IMR-90 (cell line): ENCODE measurements around the gene IL6. TPM values are rescaled to one million over a fixed set of nuclear protein-coding genes. Genes with fewer than 3 reads are reported as not detected.
"Not testable (repeated sequence)": the region's sequence is repeated elsewhere in the genome, so short reads cannot be mapped to it uniquely, and the experiment has no call there.

ENCODE experiments used
- ATAC-seq: fragments of 200-7000 bp; cut with Tn5 transposase; 2 replicates; pipeline ENCODE4 v1.9.1; 2020; ENCODE audit warnings: low read depth, mild to moderate bottlenecking, moderate library complexity
- BruUV-seq: library from RNA; stranded (reverse); fragments of 400-500 nt; replicated peaks from 2 replicates; lab custom pipeline; 2021; lab: Mats Ljungman, UMichigan
- CTCF ChIA-PET: fragments of 300-600 bp; formaldehyde crosslinking; extraction: SDS; loops from one replicate; lab custom pipeline; 2021; ENCODE audit warnings: antibody characterized with exemption; lab: Yijun Ruan, JAX
- POLR2A ChIA-PET: fragments of 300-600 bp; sonication (Branson Sonifier 250); formaldehyde crosslinking; loops from one replicate; lab custom pipeline; 2022; ENCODE audit warnings: antibody characterized with exemption; ENCODE audit not compliant: unreplicated experiment; lab: Charles Lee
- DNase-seq: peaks from one replicate; pipeline ENCODE4 v3.0.0; 2013
- H2AFZ ChIP-seq: replicated peaks from 2 replicates; pipeline ENCODE3; 2013; ENCODE audit warnings: low read length, mild to moderate bottlenecking; ENCODE audit not compliant: poor library complexity
- H2AK5ac ChIP-seq: 2 replicates; pipeline ENCODE4 v1.6.1; 2013; ENCODE audit warnings: low read depth, low read length, inconsistent platforms
- H2AK9ac ChIP-seq: replicated peaks from 2 replicates; pipeline ENCODE3; 2013; ENCODE audit warnings: mild to moderate bottlenecking, low read depth, low read length, moderate library complexity; ENCODE audit not compliant: poor library complexity
- H2BK120ac ChIP-seq: 2 replicates; pipeline ENCODE4 v1.6.1; 2013; ENCODE audit warnings: low read depth, low read length, inconsistent platforms
- H2BK15ac ChIP-seq: 3 replicates; pipeline ENCODE4 v1.6.1; 2013; ENCODE audit warnings: low read depth, low read length, inconsistent platforms
- H2BK20ac ChIP-seq: 2 replicates; pipeline ENCODE4 v1.6.1; 2013; ENCODE audit warnings: low read depth, mild to moderate bottlenecking, inconsistent platforms, low read length, moderate library complexity
- H2BK5ac ChIP-seq: 2 replicates; pipeline ENCODE4 v1.6.1; 2013; ENCODE audit warnings: mild to moderate bottlenecking, low read depth, low read length, inconsistent platforms; ENCODE audit not compliant: poor library complexity, severe bottlenecking
- H3K14ac ChIP-seq: replicated peaks from 2 replicates; pipeline ENCODE4 v1.6.1; 2013; ENCODE audit warnings: low read depth, low read length, inconsistent platforms
- H3K18ac ChIP-seq: 2 replicates; pipeline ENCODE4 v1.6.1; 2013; ENCODE audit warnings: low read depth, low read length, control low read depth
- H3K23ac ChIP-seq: 2 replicates; pipeline ENCODE4 v1.6.1; 2013; ENCODE audit warnings: low read depth, low read length, inconsistent platforms
- H3K27ac ChIP-seq: 2 replicates; pipeline ENCODE4 v1.5.1; 2013; ENCODE audit warnings: mild to moderate bottlenecking, control low read depth, low read length; ENCODE audit not compliant: insufficient read depth
- H3K27me3 ChIP-seq: 2 replicates; pipeline ENCODE4 v1.6.1; 2013; ENCODE audit warnings: low read length; ENCODE audit not compliant: control insufficient read depth, insufficient read depth
- H3K36me3 ChIP-seq: 2 replicates; pipeline ENCODE4 v1.6.1; 2013; ENCODE audit warnings: low read length, mixed read lengths; ENCODE audit not compliant: control insufficient read depth, insufficient read depth
- H3K4ac ChIP-seq: 2 replicates; pipeline ENCODE4 v1.6.1; 2013; ENCODE audit warnings: low read depth, low read length, inconsistent platforms
- H3K4me1 ChIP-seq: 2 replicates; pipeline ENCODE4 v1.6.1; 2013; ENCODE audit warnings: low read length, mixed read lengths; ENCODE audit not compliant: control insufficient read depth, insufficient read depth
- H3K4me2 ChIP-seq: 2 replicates; pipeline ENCODE4 v1.6.1; 2013; ENCODE audit warnings: low read depth, mild to moderate bottlenecking, control low read depth, low read length, moderate library complexity
- H3K4me3 ChIP-seq: 2 replicates; pipeline ENCODE4 v1.5.1; 2013; ENCODE audit warnings: low read depth, mild to moderate bottlenecking, control low read depth, low read length, moderate library complexity; ENCODE audit not compliant: insufficient read depth
- H3K56ac ChIP-seq: 2 replicates; pipeline ENCODE4 v1.6.1; 2013; ENCODE audit warnings: low read length, inconsistent platforms; ENCODE audit not compliant: insufficient read depth; ENCODE audit errors: extremely low read depth
- H3K79me1 ChIP-seq, 2 experiments: 2 replicates each; pipeline ENCODE4 v1.6.1; 2013; ENCODE audit warnings: low read length in 2 of 2, inconsistent platforms in 1 of 2, low read depth in 1 of 2
- H3K9ac ChIP-seq: 2 replicates; pipeline ENCODE4 v1.6.1; 2013; ENCODE audit warnings: low read depth, low read length, control low read depth
- H3K9me1 ChIP-seq: 2 replicates; pipeline ENCODE4 v1.6.1; 2013; ENCODE audit warnings: low read length, inconsistent platforms; ENCODE audit not compliant: insufficient read depth
- H3K9me3 ChIP-seq: 2 replicates; pipeline ENCODE4 v1.6.1; 2013; ENCODE audit warnings: low read length; ENCODE audit not compliant: control insufficient read depth, insufficient read depth
- H4K20me1 ChIP-seq: 2 replicates; pipeline ENCODE4 v1.6.1; 2013; ENCODE audit warnings: low read length, inconsistent platforms; ENCODE audit not compliant: insufficient read depth
- H4K5ac ChIP-seq: 2 replicates; pipeline ENCODE4 v1.6.1; 2013; ENCODE audit warnings: mild to moderate bottlenecking, low read depth, low read length, control low read depth
- H4K8ac ChIP-seq, 2 experiments: 2 replicates each; pipeline ENCODE4 v1.6.1; 2013; ENCODE audit warnings: low read depth in 2 of 2, low read length in 2 of 2, control low read depth in 1 of 2, inconsistent platforms in 1 of 2
- H4K91ac ChIP-seq: 2 replicates; pipeline ENCODE4 v1.6.1; 2013; ENCODE audit warnings: low read depth, low read length, inconsistent platforms; ENCODE audit not compliant: insufficient read depth
- WGBS, 2 experiments: methylation state at CpG; one replicate each; pipeline versions ENCODE4 v1.1.5 to v1.1.7; 2013; ENCODE audit warnings: missing lambda C conversion rate in 2 of 2; ENCODE audit not compliant: insufficient read length in 1 of 2; ENCODE audit errors: extremely low coverage in 2 of 2; 5-methylcytosine and 5-hydroxymethylcytosine counted together
- dilution Hi-C: fragments of 300-500 bp; cut with HindIII; formaldehyde crosslinking; loops from one replicate; pipeline ENCODE4 v1.14.3; 2018; ENCODE audit warnings: low sequenced_read_pairs; ENCODE audit not compliant: unreplicated experiment
- in situ Hi-C: fragments of 300-500 bp; cut with MboI; formaldehyde crosslinking; loops from 3 replicates; pipeline ENCODE4 v1.14.3; 2019; ENCODE audit warnings: low sequenced_read_pairs, inconsistent platforms, mixed read lengths
- intact Hi-C: fragments of 100-400 bp; cut with micrococcal nuclease; formaldehyde crosslinking; loops from 2 replicates; pipeline ENCODE4 v1.10.0; 2022
- polyA plus RNA-seq, 3 experiments: library from polyadenylated mRNA; depleted of rRNA; stranded (reverse); fragments of >200 nt; gene quantifications; 2 replicates each; pipeline ENCODE4 v1.2.3, GENCODE V29; 2012; ENCODE audit warnings: low replicate concordance in 1 of 3
- total RNA-seq: library from RNA; depleted of rRNA; stranded (reverse); fragments of >200 nt; gene quantifications from 2 replicates; pipeline ENCODE4 v1.2.3, GENCODE V29; 2012

The IL6 gene
- total and polyA plus RNA-seq, 2 of the 4 experiments (the other 2 are of a cell fraction) = 15.2 to 50.8 TPM

GRCh38 chr7:22688934-22689333 is 38.1 kb upstream of the IL6 start:
- WGBS, 2 experiments = no CpG with 5 or more reads among the region's 8 CpGs
- H3K14ac ChIP-seq, H2BK15ac ChIP-seq, H3K4me1 ChIP-seq, H2BK20ac ChIP-seq, H2AFZ ChIP-seq, H3K18ac ChIP-seq, DNase-seq, dilution Hi-C loops, CTCF ChIA-PET, H2BK5ac ChIP-seq, H4K8ac ChIP-seq, H4K20me1 ChIP-seq, H2BK120ac ChIP-seq, H3K27ac ChIP-seq, H4K91ac ChIP-seq, H3K4me2 ChIP-seq, H4K5ac ChIP-seq, ATAC-seq, H3K36me3 ChIP-seq, H3K56ac ChIP-seq, H3K27me3 ChIP-seq, H2AK9ac ChIP-seq, H3K79me1 ChIP-seq, H3K4me3 ChIP-seq, in situ Hi-C loops, intact Hi-C loops, H3K4ac ChIP-seq, H3K9ac ChIP-seq, H3K23ac ChIP-seq, H3K9me3 ChIP-seq, H2AK5ac ChIP-seq, POLR2A ChIA-PET, BruUV-seq, H3K9me1 ChIP-seq: not testable (repeated sequence)
